Activated CD8-positive, alpha-beta T cell treated with anti-CD3 and anti-CD28 coated beads for 36 hours (primary cell): ENCODE measurements around the gene ALDH16A1. TPM values are rescaled to one million over a fixed set of nuclear protein-coding genes. Genes with fewer than 3 reads are reported as not detected.

ENCODE experiments used
- ATAC-seq: fragments of 200-7000 bp; cut with Tn5 transposase; one replicate; pipeline ENCODE4 v1.10.0; 2021; ENCODE audit warnings: mild to moderate bottlenecking, moderate library complexity
- CTCF ChIA-PET: fragments of 350-600 bp; sonication (Branson Sonifier 250); formaldehyde crosslinking; loops from one replicate; lab custom pipeline; 2021; ENCODE audit warnings: antibody characterized with exemption; lab: Charles Lee
- POLR2A ChIA-PET: fragments of 350-600 bp; sonication (Branson Sonifier 250); formaldehyde crosslinking; loops from one replicate; lab custom pipeline; 2021; ENCODE audit warnings: antibody characterized with exemption; lab: Charles Lee
- DNase-seq: peaks from one replicate; pipeline ENCODE4 v3.0.0-alpha.2; 2020
- H3K27ac Mint-ChIP-seq: one replicate; pipeline ENCODE4 v1.8.0; 2021; ENCODE audit warnings: mild to moderate bottlenecking, mixed read lengths
- H3K27me3 Mint-ChIP-seq: one replicate; pipeline ENCODE4 v1.8.0; 2021; ENCODE audit warnings: mixed read lengths
- H3K36me3 Mint-ChIP-seq: one replicate; pipeline ENCODE4 v1.8.0; 2021; ENCODE audit warnings: low read depth, mixed read lengths
- H3K4me1 Mint-ChIP-seq: one replicate; pipeline ENCODE4 v1.8.0; 2021; ENCODE audit warnings: low read depth, mixed read lengths
- H3K4me3 Mint-ChIP-seq: one replicate; pipeline ENCODE4 v1.8.0; 2021; ENCODE audit warnings: mild to moderate bottlenecking, moderate library complexity, mixed read lengths
- H3K9me3 Mint-ChIP-seq: one replicate; pipeline ENCODE4 v1.8.0; 2021; ENCODE audit warnings: mixed read lengths
- CTCF ChIP-seq: fragments of 200-600 bp; IDR thresholded peaks from one replicate; pipeline ENCODE4 v1.8.0; 2022; ENCODE audit warnings: antibody characterized with exemption, mild to moderate bottlenecking
- intact Hi-C: fragments of 100-400 bp; cut with micrococcal nuclease; formaldehyde crosslinking; loops from one replicate; pipeline ENCODE4 v1.10.0; 2022
- total RNA-seq, 2 experiments: library from RNA; stranded (reverse); gene quantifications; one replicate each; pipeline ENCODE4 v1.2.3, GENCODE V29; 2021

ALDH16A1 gene
- 10 to 100 TPM; 24.6 to 24.8 TPM for total RNA-seq

DNA sequence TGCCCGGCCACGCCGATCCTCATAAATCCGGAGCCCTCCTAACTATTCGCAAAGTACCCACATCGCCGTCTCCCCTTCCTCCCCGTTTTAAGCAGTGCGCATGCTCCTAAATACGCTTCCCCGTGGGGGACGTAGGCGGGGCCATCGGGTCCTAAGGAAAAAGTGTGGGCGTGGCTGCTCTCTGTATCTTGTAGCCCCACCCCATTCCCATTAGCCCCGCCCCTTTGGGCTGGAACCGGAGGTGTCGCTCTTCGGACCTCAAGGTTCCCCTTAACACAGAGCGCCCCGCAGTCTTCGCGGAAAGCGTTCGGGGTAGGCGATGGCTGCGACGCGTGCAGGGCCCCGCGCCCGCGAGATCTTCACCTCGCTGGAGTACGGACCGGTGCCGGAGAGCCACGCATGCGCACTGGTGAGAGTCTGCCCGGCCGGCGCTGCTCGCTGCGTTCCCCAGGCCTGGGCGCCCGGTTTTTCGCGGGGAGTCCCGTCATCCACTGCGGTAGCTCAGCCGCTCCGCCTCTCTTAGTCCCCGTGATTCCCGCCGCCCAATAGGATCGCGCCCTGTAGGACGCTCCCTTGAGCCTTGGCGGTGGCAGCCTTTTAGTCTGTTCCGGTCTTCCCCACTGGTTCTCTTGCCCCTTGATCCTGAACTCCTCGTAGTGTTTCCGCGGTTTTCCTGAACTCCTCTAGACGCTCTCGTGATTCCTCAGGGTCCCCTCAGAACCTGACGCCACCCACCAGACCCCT is at the start of gene ALDH16A1:
ALDH16A1 (plus strand) TSS at position 213 of the 744 bp plus-strand sequence; CDS start at position 320, 107 bp downstream.
- DNase-seq (peak; percentile 99), ATAC-seq (peak; percentile 90)
- TF ChIP-seq CTCF, result no peak
- POLR2A ChIA-PET, result interaction anchor here (0.6 to 3.5 kb wide), 6 partner anchors 11 to 127 kb away, joined by 3 to 15 read pairs (median 8); partner anchors contain the start of gene NOSIP
- CTCF ChIA-PET, result interaction anchor here (1.0 to 5.0 kb wide), 5 partner anchors 17 to 86 kb away, joined by 3 to 33 read pairs (median 12); partner anchors contain the start of gene FLT3LG
- Mint-ChIP-seq H3K4me3 (peak within 1 kb of the TSS; percentile 93), H3K27me3 (no peaks in the 10 kb centered on the region), H3K9me3 (no peaks in the 10 kb centered on the region), H3K27ac (peak within 1 kb of the TSS; percentile 100), H3K4me1 (peaks cover 50% of the 10 kb centered on the region), H3K36me3 (peaks cover 38% of the 10 kb centered on the region)
- intact Hi-C loops, result no loop called here

DNA sequence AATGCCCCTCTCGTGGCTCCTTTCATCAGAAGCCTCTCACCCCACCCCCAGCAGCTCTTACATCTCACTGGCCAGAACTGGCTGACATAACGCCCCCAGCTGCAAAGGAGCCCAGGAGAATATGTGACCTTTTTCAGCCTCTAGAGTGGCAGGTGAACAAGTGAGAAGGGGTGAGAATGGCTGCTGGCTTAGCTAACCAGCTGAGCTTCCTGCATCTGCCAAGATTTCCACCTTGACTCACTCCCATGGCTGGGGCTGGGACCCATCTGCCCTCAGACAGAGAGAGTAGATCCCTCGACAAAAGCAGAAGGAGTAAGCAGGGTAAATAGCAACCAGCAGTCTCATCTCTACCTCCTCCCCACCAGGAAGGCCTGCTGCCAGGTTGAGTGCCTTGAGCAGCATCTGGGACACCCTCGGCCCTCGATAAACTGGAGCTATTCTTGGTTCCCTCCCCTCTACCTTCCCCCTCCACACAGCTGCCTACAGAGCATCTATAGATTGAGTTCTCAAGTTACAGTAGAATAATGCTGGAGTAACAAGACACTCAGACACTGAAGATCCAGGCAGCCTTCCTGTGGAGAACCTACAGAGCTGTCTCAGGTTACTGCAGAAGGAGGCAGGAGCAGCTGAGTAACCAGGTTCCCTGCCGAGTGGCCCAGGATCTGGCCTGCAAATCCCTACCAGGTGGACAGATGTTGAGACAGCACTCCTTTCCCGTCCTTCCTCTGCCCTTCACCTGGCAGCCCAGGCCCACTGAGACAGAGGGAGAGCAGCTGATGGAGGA is 49.4 kb upstream of the ALDH16A1 start:
- peaks cover 10% of the 10 kb centered on the region for H3K4me1 Mint-ChIP-seq
- intact Hi-C loops, result no loop called here
- DNase-seq, result peak; percentile 50
- no peak overlapping the region for H3K27ac Mint-ChIP-seq
- H3K27me3 Mint-ChIP-seq, result peaks cover under 1% of the 10 kb centered on the region
- ATAC-seq, result peak; percentile 56
- H3K9me3 Mint-ChIP-seq, result no peaks in the 10 kb centered on the region
- ChIA-PET CTCF (interaction anchor here (0.8 to 1.5 kb wide), 2 partner anchors 12 to 13 kb away, joined by 3 to 8 read pairs; no protein-coding TSS in a partner anchor), POLR2A (interaction anchor here (0.8 to 1.1 kb wide), 2 partner anchors 18 to 21 kb away, joined by 3 read pairs; partner anchors contain the start of gene GFY)
- TF ChIP-seq CTCF, result no peak
- H3K36me3 Mint-ChIP-seq, result no peaks in the 10 kb centered on the region
- H3K4me3 Mint-ChIP-seq, result no peak overlapping the region

DNA sequence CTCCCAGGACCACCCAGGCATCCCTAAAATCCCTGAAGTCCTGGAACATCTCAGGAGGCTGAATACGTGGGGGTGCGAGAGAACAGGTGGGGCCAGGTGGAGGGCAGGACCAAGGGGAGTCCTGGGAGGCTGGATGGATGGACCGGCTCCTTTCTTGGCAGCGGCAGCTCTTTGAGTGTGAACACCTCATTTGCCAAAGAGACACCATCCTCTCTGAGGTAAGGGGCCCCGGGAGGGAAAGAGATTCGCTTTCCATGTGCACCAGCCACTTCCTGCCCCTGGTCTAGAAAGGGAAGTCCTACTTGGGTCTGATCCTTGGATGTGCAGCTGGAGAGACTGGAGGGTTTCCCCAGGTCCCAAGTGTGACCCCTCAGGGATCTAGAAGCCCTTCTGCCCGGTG is 45.9 kb upstream of the ALDH16A1 start:
- DNase-seq, result no peak
- ATAC-seq, result no peak
- H3K27me3 Mint-ChIP-seq, result no peaks in the 10 kb centered on the region
- H3K4me1 Mint-ChIP-seq, result peaks cover 35% of the 10 kb centered on the region
- ChIA-PET CTCF (interaction anchor here (1.0 to 2.2 kb wide), 3 partner anchors 15 to 180 kb away, joined by 3 to 17 read pairs (median 5); no protein-coding TSS in a partner anchor), POLR2A (interaction anchor here (1.2 to 1.3 kb wide), 2 partner anchors 14 to 20 kb away, joined by 3 read pairs; no protein-coding TSS in a partner anchor)
- H3K36me3 Mint-ChIP-seq, result no peaks in the 10 kb centered on the region
- intact Hi-C loops, result no loop called here
- H3K4me3 Mint-ChIP-seq, result no peak overlapping the region
- H3K27ac Mint-ChIP-seq, result no peak overlapping the region
- no peak for TF ChIP-seq CTCF
- no peaks in the 10 kb centered on the region for H3K9me3 Mint-ChIP-seq

- DNase-seq (no peak), ATAC-seq (no peak)
- H3K27me3 Mint-ChIP-seq, result no peaks in the 10 kb centered on the region
- peaks cover 35% of the 10 kb centered on the region for H3K4me1 Mint-ChIP-seq
- intact Hi-C loops, result no loop called here
- CTCF ChIA-PET, result no interaction called here
- no peaks in the 10 kb centered on the region for H3K36me3 Mint-ChIP-seq
- H3K4me3 Mint-ChIP-seq, result no peak overlapping the region
- H3K27ac Mint-ChIP-seq, result no peak overlapping the region
- no peaks in the 10 kb centered on the region for H3K9me3 Mint-ChIP-seq
- POLR2A ChIA-PET, result interaction anchor here (1.3 kb wide), 1 partner anchor 13 kb away, joined by 3 read pairs; no protein-coding TSS in a partner anchor
- no peak for TF ChIP-seq CTCF
Observed at GRCh38 chr19:49407482-49408015, 45.5 kb upstream of the ALDH16A1 start.
